Large intestine (tissue), 3 donors: ENCODE data around the gene TCTN2. TPM values are rescaled to one million over a fixed set of nuclear protein-coding genes. Genes with fewer than 3 reads are reported as not detected.
A peak's percentile ranks its signal among the peaks of the same experiment; 100 is the strongest.

Experiments
- DNase-seq, 2 donors: peaks; one replicate each; pipeline versions ENCODE4 v3.0.0 to v3.0.0-alpha.2; 2013
- H3K27ac ChIP-seq: one replicate; pipeline ENCODE4 v1.5.1; 2013; ENCODE audit warnings: low read length
- H3K27me3 ChIP-seq: 2 replicates; pipeline ENCODE4 v1.6.1; 2013; ENCODE audit warnings: low read length; ENCODE audit not compliant: control insufficient read depth, insufficient read depth
- H3K36me3 ChIP-seq: 2 replicates; pipeline ENCODE4 v1.6.1; 2013; ENCODE audit warnings: low read length; ENCODE audit not compliant: control insufficient read depth, insufficient read depth
- H3K4me1 ChIP-seq: one replicate; pipeline ENCODE4 v1.6.1; 2013; ENCODE audit warnings: low read length; ENCODE audit not compliant: control insufficient read depth, insufficient read depth
- H3K4me3 ChIP-seq: one replicate; pipeline ENCODE4 v1.5.1; 2013; ENCODE audit warnings: low read length
- H3K9me3 ChIP-seq: one replicate; pipeline ENCODE4 v1.6.1; 2013; ENCODE audit warnings: mild to moderate bottlenecking, low read depth, low read length, moderate library complexity; ENCODE audit not compliant: control insufficient read depth
- WGBS: methylation state at CpG from one replicate; pipeline ENCODE4 v1.1.5; 2013; ENCODE audit warnings: low lambda C conversion rate; ENCODE audit not compliant: insufficient coverage; 5-methylcytosine and 5-hydroxymethylcytosine counted together
- polyA plus RNA-seq: library from polyadenylated mRNA; unstranded; fragments of 120-200 nt; gene quantifications from one replicate; pipeline ENCODE4 v1.2.1, GENCODE V29; 2013

The TCTN2 gene
- polyA plus RNA-seq, 1 donor = 8.6 TPM

DNA sequence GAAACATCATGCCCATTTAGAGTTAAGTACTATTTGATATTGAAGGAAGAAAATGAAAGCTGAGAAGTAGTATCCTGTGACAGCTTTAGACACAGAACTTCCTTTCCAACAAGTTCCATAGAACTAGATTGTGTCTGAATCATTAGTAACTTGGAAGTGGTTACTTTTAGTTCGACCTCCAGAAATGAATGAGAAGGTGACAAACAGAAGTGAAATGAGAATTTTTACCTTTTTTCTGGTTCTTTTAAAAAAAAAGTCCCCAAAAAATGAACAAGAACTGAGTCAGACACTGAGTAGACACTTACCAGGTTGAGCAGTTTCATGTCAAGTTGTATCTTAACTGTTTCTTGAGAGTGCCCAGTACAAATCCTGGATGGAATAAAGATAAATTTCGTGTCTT, 44.3 kb downstream of the TCTN2 start:
- Histone ChIP-seq H3K4me3 (no peak overlapping the region), H3K36me3 (peaks cover 4% of the 10 kb centered on the region), H3K4me1 (peaks cover 20% of the 10 kb centered on the region), H3K27me3 (no peaks in the 10 kb centered on the region), H3K27ac (no peak overlapping the region), H3K9me3 (no peaks in the 10 kb centered on the region)
- DNase-seq = no peak
- 100% methylated on average over 1 of the region's 2 CpGs for WGBS

DNA sequence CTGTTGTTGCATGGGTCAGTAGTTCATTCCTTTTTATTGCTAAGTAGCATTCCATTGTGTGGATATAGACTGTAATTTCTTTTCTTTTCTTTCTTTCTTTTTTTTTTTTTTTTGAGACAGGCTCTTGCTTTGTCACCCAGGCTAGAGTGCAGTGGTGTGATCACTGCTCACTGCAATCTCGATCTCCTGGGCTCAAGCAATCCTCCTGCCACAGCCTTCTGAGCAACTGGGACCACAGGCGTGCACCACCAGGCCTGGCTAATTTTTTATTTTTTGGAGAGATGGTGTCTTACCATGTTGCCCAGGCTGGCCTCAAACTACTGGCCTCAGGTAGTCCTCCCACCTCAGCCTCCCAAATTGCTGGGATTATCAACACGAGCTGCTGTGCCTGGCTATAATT, 46.4 kb downstream of the TCTN2 start:
- Histone ChIP-seq H3K27me3 (no peaks in the 10 kb centered on the region), H3K9me3 (no peaks in the 10 kb centered on the region), H3K27ac (no peak overlapping the region), H3K4me1 (peaks cover 29% of the 10 kb centered on the region), H3K4me3 (no peak overlapping the region), H3K36me3 (peaks cover 8% of the 10 kb centered on the region)
- DNase-seq = no peak
- no CpG with 5 or more reads among the region's 3 CpGs for WGBS

DNA sequence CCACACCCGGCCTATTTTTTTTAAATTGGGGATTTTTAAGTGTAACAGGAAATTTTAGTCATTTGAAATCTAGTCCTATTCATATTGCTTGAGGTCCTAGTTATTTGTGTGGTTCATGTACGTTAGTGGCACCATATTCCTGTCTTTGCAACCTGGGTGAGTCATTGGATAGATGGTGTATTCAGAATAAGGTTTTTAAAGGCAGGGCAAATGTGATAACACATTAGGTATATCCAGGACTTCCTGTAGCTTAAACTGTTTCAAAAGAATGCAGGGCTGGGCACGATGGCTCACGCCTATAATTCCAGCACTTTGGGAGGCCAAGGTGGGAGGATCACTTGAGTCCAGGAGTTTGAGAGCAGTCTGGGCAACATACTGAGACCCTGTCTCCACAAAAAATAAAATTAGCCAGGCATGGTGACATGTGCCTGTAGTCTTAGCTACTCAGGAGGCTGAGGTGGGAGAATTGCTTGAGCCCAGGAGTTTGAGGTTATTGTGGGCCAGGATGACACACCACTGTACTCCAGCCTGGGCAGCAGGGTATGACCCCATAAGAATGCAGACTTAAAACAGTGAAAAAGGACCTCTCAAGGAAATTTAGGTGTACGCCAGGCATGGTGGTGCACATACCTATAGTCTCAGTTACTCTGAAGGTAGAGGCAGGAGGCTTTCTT, 49.4 kb downstream of the TCTN2 start:
- H3K4me3 ChIP-seq = no peak overlapping the region
- H3K27ac ChIP-seq = no peak overlapping the region
- H3K4me1 ChIP-seq = peaks cover 17% of the 10 kb centered on the region
- peaks cover 16% of the 10 kb centered on the region for H3K36me3 ChIP-seq
- DNase-seq = peak in 1 of 2 donors; percentile 4
- H3K9me3 ChIP-seq = no peaks in the 10 kb centered on the region
- H3K27me3 ChIP-seq = no peaks in the 10 kb centered on the region
- no CpG with 5 or more reads among the region's 5 CpGs for WGBS

DNA sequence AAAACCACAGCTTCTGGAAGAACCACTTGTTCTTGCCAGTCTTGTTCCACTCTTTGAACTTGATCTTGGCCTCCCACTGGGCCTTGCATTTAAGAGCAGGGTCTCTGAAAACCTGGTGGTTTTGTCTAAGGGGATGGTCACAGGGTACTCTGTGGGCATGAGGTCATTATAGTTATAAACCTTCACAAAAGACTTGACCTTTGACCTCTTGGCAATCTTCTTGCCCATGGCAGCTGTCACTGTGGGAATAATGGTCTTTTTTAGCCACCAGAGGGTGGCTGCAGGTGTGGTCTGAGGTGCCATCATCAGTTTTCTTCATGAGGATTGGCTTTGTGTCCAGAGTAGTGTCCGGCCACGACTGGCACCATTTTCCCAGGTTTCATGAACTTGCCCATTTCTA, 50.3 kb downstream of the TCTN2 start:
- Histone ChIP-seq H3K9me3 (no peaks in the 10 kb centered on the region), H3K4me1 (peaks cover 17% of the 10 kb centered on the region), H3K4me3 (no peak overlapping the region), H3K36me3 (peaks cover 23% of the 10 kb centered on the region), H3K27me3 (no peaks in the 10 kb centered on the region), H3K27ac (no peak overlapping the region)
- WGBS = no CpG with 5 or more reads among the region's 2 CpGs
- no peak for DNase-seq

DNA sequence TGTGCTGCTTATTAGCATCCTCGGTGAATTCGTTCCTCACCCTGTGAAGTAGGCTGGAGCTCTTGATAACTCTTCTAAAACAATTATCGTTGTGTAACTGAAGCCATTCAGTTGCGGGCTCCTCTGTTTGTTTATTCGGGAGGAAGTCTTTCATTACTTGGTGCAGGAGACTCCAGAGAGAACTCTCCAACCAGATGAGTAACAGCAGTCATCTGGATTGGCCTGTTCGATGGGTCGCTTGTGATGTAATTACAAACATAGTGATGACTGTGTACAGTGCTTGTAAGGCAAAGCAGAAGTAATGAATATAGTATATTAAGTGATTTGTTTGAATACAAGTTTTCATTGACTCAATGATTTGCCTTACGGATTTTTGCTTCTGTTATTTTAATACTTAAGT, 52.1 kb downstream of the TCTN2 start:
- Histone ChIP-seq H3K9me3 (no peaks in the 10 kb centered on the region), H3K4me3 (no peak overlapping the region), H3K36me3 (peaks cover 35% of the 10 kb centered on the region), H3K4me1 (peaks cover 18% of the 10 kb centered on the region), H3K27ac (no peak overlapping the region), H3K27me3 (no peaks in the 10 kb centered on the region)
- DNase-seq = no peak
- WGBS = 100% methylated on average over 3 of the region's 8 CpGs

DNA sequence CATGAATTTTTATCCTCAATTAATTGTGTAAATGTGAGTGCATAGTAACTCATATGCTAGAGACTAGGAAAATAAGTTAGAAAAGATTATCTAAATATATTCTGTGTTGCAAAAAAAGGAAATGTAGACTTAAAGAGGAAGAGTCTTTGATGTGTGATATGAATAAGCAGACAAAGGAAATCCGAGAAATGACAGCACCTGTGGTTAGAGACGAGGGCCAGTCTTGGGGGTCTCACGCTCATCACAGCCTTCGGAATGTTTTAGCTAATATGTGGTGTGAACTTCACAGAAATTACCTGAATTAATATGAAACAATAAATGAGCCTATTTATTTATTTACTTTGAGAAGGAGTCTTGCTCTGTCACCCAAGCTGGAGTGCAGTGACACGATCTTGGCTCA, 52.9 kb downstream of the TCTN2 start:
- no peak for DNase-seq
- no peaks in the 10 kb centered on the region for H3K27me3 ChIP-seq
- H3K36me3 ChIP-seq = peaks cover 35% of the 10 kb centered on the region
- H3K4me1 ChIP-seq = peaks cover 22% of the 10 kb centered on the region
- WGBS = no CpG with 5 or more reads among the region's 5 CpGs
- H3K27ac ChIP-seq = no peak overlapping the region
- no peaks in the 10 kb centered on the region for H3K9me3 ChIP-seq
- H3K4me3 ChIP-seq = no peak overlapping the region

DNA sequence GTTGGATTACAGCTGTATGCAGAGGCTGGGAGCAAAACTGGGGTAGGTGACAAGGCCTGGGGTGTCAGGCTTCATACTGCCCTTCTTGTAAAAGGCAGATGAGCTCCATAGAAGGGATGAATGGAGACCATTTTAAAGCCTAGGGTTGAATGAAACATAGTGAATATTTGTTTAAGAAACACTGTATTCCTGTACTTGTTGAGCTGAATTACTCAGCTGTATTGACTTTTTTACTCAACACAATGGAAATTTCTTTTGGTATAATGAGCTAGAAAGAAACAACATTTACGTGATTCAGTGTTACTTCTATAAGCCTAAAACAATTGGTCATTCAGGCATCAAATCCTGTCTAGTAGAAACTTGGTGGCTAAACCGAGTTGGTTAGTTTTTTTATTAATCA, 55.3 kb downstream of the TCTN2 start:
- H3K4me3 ChIP-seq = no peak overlapping the region
- H3K27ac ChIP-seq = no peak overlapping the region
- H3K4me1 ChIP-seq = peaks cover 8% of the 10 kb centered on the region
- no peaks in the 10 kb centered on the region for H3K27me3 ChIP-seq
- no CpG with 5 or more reads among the region's 2 CpGs for WGBS
- DNase-seq = no peak
- H3K36me3 ChIP-seq = peaks cover 39% of the 10 kb centered on the region
- no peaks in the 10 kb centered on the region for H3K9me3 ChIP-seq

DNA sequence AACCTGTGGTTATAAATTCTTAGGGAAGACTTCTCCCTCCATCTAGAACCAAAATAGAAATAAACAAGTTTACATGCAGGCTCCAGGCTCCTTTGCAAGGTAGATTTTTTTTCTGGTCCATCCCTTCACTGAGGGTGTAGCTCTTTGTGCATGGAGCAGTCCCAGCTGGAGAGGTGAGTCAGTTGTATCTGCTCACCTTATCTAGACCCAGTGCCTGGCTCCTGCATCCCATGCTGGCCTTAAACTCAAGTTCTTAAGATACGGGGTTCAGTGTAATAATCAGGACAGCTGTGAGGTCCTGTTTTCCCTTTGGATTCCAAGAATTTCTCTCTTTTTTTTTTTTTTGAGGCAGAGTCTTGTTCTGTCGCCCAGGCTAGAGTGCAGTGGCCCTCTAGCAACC, 56.0 kb downstream of the TCTN2 start:
- no peak overlapping the region for H3K4me3 ChIP-seq
- H3K9me3 ChIP-seq = no peaks in the 10 kb centered on the region
- DNase-seq = no peak
- WGBS = no CpG with 5 or more reads among the region's 2 CpGs
- no peak overlapping the region for H3K27ac ChIP-seq
- peaks cover 43% of the 10 kb centered on the region for H3K36me3 ChIP-seq
- no peaks in the 10 kb centered on the region for H3K27me3 ChIP-seq
- peaks cover 4% of the 10 kb centered on the region for H3K4me1 ChIP-seq

DNA sequence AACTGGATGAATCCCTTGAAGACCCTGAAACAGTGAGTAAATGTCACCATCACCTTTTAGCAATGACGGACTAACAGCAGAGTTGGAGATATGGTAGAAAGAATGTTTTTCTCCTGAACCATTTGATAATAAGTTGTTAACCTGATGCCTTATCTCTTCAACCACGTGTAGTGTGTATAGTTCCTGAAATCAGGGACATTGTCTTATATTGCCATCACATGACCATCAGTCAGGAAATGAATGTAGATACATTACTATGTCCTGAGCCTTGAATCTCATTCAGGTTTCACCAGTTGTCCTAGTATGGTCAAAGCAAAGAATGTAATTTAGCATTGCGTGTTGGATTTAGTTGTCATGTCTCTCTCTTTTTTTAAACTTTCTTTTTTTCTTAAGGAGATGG, 57.0 kb downstream of the TCTN2 start:
- peaks cover 43% of the 10 kb centered on the region for H3K36me3 ChIP-seq
- peak; percentile 37 to 69 for DNase-seq
- H3K9me3 ChIP-seq = no peaks in the 10 kb centered on the region
- peaks cover 4% of the 10 kb centered on the region for H3K4me1 ChIP-seq
- H3K4me3 ChIP-seq = no peak overlapping the region
- H3K27ac ChIP-seq = peak overlapping the region; percentile 54
- no peaks in the 10 kb centered on the region for H3K27me3 ChIP-seq
- WGBS = 69% methylated on average over 2 of the region's 3 CpGs

DNA sequence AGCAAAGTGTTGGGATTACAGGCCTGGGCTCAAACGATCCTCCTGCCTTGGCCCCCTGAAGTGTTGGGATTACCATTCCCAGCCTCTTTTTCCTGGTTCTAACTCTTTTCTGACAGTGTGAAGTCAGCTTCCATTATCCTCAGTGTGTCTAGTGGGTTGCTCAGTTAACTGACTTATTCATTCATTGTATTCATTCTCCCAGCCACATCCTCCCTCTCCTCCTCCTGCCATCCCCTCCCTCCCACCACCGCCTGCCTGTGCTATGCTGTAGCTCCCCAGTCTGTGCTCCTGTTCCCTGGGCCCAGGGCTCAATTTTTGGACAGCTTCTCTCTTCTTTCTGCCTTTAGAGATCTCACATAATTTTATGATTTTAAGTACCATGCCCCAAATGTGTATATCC, 60.7 kb downstream of the TCTN2 start:
- Histone ChIP-seq H3K27me3 (no peaks in the 10 kb centered on the region), H3K36me3 (peaks cover 55% of the 10 kb centered on the region), H3K27ac (no peak overlapping the region), H3K4me3 (no peak overlapping the region), H3K9me3 (no peaks in the 10 kb centered on the region), H3K4me1 (peaks cover 4% of the 10 kb centered on the region)
- DNase-seq = no peak
- no CpG with 5 or more reads among the region's 2 CpGs for WGBS

DNA sequence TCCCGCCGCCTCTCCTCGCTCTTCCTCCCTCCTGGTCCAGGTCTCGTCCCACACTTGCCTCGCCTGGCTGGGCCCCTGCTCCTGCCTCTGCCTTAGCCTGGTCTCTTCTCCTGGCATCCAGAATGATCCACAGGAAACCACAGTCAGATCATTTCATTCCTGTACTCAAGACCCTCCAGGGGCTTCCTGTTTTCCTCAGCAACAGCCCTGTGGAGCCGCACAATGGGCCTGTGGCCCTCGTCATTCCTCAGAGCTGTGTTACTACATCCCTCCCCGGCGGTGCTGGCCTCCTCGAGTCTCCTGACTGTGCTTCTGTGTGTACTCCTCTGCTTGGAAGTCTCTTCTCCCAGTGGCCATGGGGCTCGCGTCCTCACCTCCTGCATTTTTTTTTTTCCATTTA, 61.3 kb downstream of the TCTN2 start:
- Histone ChIP-seq H3K27me3 (no peaks in the 10 kb centered on the region), H3K9me3 (no peaks in the 10 kb centered on the region), H3K4me3 (no peak overlapping the region), H3K27ac (no peak overlapping the region), H3K36me3 (peaks cover 57% of the 10 kb centered on the region), H3K4me1 (peaks cover 4% of the 10 kb centered on the region)
- no peak for DNase-seq
- WGBS = no CpG with 5 or more reads among the region's 12 CpGs
